Left ventricle myocardium inferior (tissue), 1 donor: ENCODE data around the gene MOXD1. TPM values are rescaled to one million over a fixed set of nuclear protein-coding genes. Genes with fewer than 3 reads are reported as not detected.

Experiments
- DNase-seq: peaks from one replicate; pipeline ENCODE4 v3.0.0-alpha.2; 2020
- H3K27ac ChIP-seq: fragments of 200-600 bp; replicated peaks from 2 replicates; pipeline ENCODE4 v1.8.0; 2021
- H3K27me3 ChIP-seq: fragments of 200-600 bp; 2 replicates; pipeline ENCODE4 v1.8.0; 2021; ENCODE audit warnings: low read depth
- H3K36me3 ChIP-seq: fragments of 200-600 bp; 2 replicates; pipeline ENCODE4 v1.8.0; 2021
- H3K4me1 ChIP-seq: fragments of 200-600 bp; 2 replicates; pipeline ENCODE4 v1.8.0; 2021
- H3K4me3 ChIP-seq: fragments of 200-600 bp; 2 replicates; pipeline ENCODE4 v1.8.0; 2021; ENCODE audit warnings: mild to moderate bottlenecking, moderate library complexity
- H3K9me3 ChIP-seq: fragments of 200-600 bp; replicated peaks from 2 replicates; pipeline ENCODE4 v1.8.0; 2021
- CTCF ChIP-seq: fragments of 200-600 bp; IDR thresholded peaks from 2 replicates; pipeline ENCODE4 v1.8.0; 2021; ENCODE audit warnings: antibody characterized with exemption, mild to moderate bottlenecking, borderline replicate concordance
- intact Hi-C: fragments of 100-400 bp; cut with micrococcal nuclease; formaldehyde crosslinking; loops from one replicate; pipeline ENCODE4 v1.11.0; 2022
- total RNA-seq: library from RNA; stranded (reverse); fragmentation: NEBNext Ultra II Directional; extraction: Animal tissue kit (Norgen Biotek cat#: 25700); gene quantifications from one replicate; pipeline ENCODE4 v1.2.1, GENCODE V29; 2021
- donor health status: DM: no; HTN: yes; CAD: no; lungs with severe emphysema.

MOXD1 gene
- total RNA-seq, 1 donor from 2014 or later = 3.4 TPM

DNA sequence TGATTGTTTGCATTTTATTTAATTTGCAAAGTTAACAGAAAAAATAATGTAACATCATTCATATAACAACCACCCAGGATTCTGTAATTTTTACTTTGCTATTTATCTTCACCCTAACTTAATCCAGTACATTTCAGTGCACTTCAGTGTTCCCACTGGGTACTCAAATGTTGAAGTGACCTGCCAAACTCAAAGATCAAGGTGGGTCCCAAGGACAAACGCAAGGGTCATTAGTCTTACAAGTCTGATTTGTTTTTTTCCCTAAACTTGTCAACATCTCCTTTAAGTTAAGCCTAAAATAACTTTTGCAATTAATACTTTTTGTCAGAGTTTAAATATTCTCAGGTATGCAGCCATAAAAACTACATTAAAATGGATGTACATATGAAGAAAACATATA, 53.0 kb downstream of the MOXD1 start:
- Histone ChIP-seq H3K4me1 (no peaks in the 10 kb centered on the region), H3K9me3 (peaks cover 24% of the 10 kb centered on the region), H3K27me3 (no peaks in the 10 kb centered on the region), H3K4me3 (no peak overlapping the region), H3K36me3 (no peaks in the 10 kb centered on the region), H3K27ac (no peak overlapping the region)
- intact Hi-C loops = no loop called here
- DNase-seq = no peak
- no peak for TF ChIP-seq CTCF

- Histone ChIP-seq H3K27ac (no peak overlapping the region), H3K27me3 (no peaks in the 10 kb centered on the region), H3K4me1 (no peaks in the 10 kb centered on the region), H3K36me3 (no peaks in the 10 kb centered on the region), H3K9me3 (peaks cover 25% of the 10 kb centered on the region), H3K4me3 (no peak overlapping the region)
- no peak for TF ChIP-seq CTCF
- intact Hi-C loops = no loop called here
- no peak for DNase-seq
These were observed 56.5 kb downstream of the MOXD1 start for GRCh38 chr6:132344811-132345210.

DNA sequence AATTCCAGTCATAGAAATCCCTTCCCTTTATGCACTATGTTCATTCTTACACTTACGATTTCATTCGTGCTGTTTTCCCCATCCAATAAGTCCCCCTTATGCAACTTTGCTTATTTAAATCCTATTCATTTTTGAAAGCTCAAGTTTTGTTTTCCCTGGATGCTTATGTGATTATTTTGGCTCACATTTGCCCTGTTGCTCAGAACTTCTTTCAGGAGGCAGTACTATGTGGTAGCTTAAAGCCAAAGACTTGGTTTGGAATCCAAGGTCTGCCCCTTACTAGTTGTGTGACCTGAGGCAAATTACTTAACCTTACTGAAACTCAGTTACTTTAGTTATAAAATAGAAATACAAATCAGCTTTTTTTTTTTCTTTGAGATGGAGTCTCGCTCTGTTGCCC, 59.6 kb downstream of the MOXD1 start:
- no peaks in the 10 kb centered on the region for H3K36me3 ChIP-seq
- H3K4me1 ChIP-seq = no peaks in the 10 kb centered on the region
- DNase-seq = no peak
- no peak overlapping the region for H3K4me3 ChIP-seq
- H3K27ac ChIP-seq = no peak overlapping the region
- intact Hi-C loops = no loop called here
- peaks cover 1% of the 10 kb centered on the region for H3K27me3 ChIP-seq
- TF ChIP-seq CTCF = no peak
- peaks cover 25% of the 10 kb centered on the region for H3K9me3 ChIP-seq

DNA sequence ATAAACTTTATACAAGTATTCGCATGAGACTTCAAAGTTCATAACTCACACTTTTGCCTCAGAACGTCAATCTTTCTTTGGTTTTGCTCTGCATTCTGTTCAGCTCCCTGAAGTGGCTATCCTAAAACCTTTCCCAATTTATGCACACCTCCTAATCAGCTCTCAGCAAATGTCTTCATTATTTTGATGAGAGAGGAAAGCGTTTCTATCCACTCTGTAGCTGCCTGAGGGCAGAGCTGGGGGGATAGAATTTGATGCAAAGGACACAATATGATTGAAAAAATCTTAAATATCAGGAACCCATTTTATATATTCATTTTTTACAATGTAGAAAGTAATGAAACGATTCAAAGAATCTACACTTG, 66.8 kb downstream of the MOXD1 start:
- Histone ChIP-seq H3K36me3 (no peaks in the 10 kb centered on the region), H3K4me3 (no peak overlapping the region), H3K4me1 (no peaks in the 10 kb centered on the region), H3K27ac (no peak overlapping the region), H3K9me3 (peaks cover 6% of the 10 kb centered on the region), H3K27me3 (peaks cover 13% of the 10 kb centered on the region)
- no peak for DNase-seq
- intact Hi-C loops = no loop called here
- TF ChIP-seq CTCF = no peak

- no peak overlapping the region for H3K27ac ChIP-seq
- DNase-seq = no peak
- peaks cover 6% of the 10 kb centered on the region for H3K9me3 ChIP-seq
- no peaks in the 10 kb centered on the region for H3K36me3 ChIP-seq
- TF ChIP-seq CTCF = no peak
- peaks cover 13% of the 10 kb centered on the region for H3K27me3 ChIP-seq
- intact Hi-C loops = no loop called here
- no peak overlapping the region for H3K4me3 ChIP-seq
- H3K4me1 ChIP-seq = no peaks in the 10 kb centered on the region
These were observed 67.4 kb downstream of the MOXD1 start for GRCh38 chr6:132333639-132334520.
